HEK293 (cell line): ENCODE results near the gene CD300LG.

ENCODE experiments used
- ATF2 ChIP-seq: fragments of 450-650 bp; formaldehyde crosslinking; IDR thresholded peaks from 2 replicates; pipeline ENCODE4 v1.5.1; 2016; ENCODE audit warnings: missing biosample characterization, missing genetic modification characterization, low read depth
- CTCF ChIP-seq: fragments of 450-650 bp; formaldehyde crosslinking; IDR thresholded peaks from 2 replicates; pipeline ENCODE4 v1.5.1; 2016; ENCODE audit warnings: missing biosample characterization, missing genetic modification characterization
- GLIS1 ChIP-seq: fragments of 450-650 bp; formaldehyde crosslinking; IDR thresholded peaks from 2 replicates; pipeline ENCODE4 v1.5.1; 2016; ENCODE audit warnings: missing biosample characterization, missing genetic modification characterization
- HOXA7 ChIP-seq: sonication (generic); formaldehyde crosslinking; IDR thresholded peaks from 2 replicates; pipeline ENCODE4 v1.8.1; 2022; ENCODE audit warnings: missing genetic modification reagents, borderline replicate concordance
- INSM2 ChIP-seq: fragments of 450-650 bp; formaldehyde crosslinking; IDR thresholded peaks from 2 replicates; pipeline ENCODE4 v1.5.1; 2016; ENCODE audit warnings: missing biosample characterization, missing genetic modification characterization
- REPIN1 ChIP-seq: fragments of 450-650 bp; formaldehyde crosslinking; IDR thresholded peaks from 2 replicates; pipeline ENCODE4 v1.5.1; 2017; ENCODE audit warnings: missing biosample characterization, missing genetic modification characterization, low read depth
- YY2 ChIP-seq: fragments of 450-650 bp; formaldehyde crosslinking; IDR thresholded peaks from 2 replicates; pipeline ENCODE4 v1.5.1; 2016; ENCODE audit warnings: missing biosample characterization, missing genetic modification characterization
- ZBTB11 ChIP-seq: fragments of 450-650 bp; formaldehyde crosslinking; conservative IDR thresholded peaks from 2 replicates; pipeline ENCODE4 v1.5.1; 2016; ENCODE audit warnings: low read depth, missing biosample characterization, missing genetic modification characterization
- ZBTB21 ChIP-seq: fragments of 450-650 bp; formaldehyde crosslinking; IDR thresholded peaks from 2 replicates; pipeline ENCODE4 v1.5.1; 2017; ENCODE audit warnings: missing biosample characterization, missing genetic modification characterization
- ZFHX2 ChIP-seq: fragments of 450-650 bp; formaldehyde crosslinking; conservative IDR thresholded peaks from 2 replicates; pipeline ENCODE4 v1.5.1; 2016; ENCODE audit warnings: missing biosample characterization, missing genetic modification characterization
- ZNF10 ChIP-seq: fragments of 450-650 bp; formaldehyde crosslinking; IDR thresholded peaks from 2 replicates; pipeline ENCODE4 v1.5.1; 2017; ENCODE audit warnings: missing biosample characterization, missing genetic modification characterization
- ZNF114 ChIP-seq: fragments of 450-650 bp; formaldehyde crosslinking; IDR thresholded peaks from 2 replicates; pipeline ENCODE4 v1.5.0; 2017; ENCODE audit warnings: missing biosample characterization, missing genetic modification characterization
- ZNF18 ChIP-seq: fragments of 450-650 bp; formaldehyde crosslinking; IDR thresholded peaks from 2 replicates; pipeline ENCODE4 v1.5.1; 2016; ENCODE audit warnings: missing biosample characterization, missing genetic modification characterization
- ZNF350 ChIP-seq: fragments of 450-650 bp; formaldehyde crosslinking; IDR thresholded peaks from 2 replicates; pipeline ENCODE4 v1.5.0; 2017; ENCODE audit warnings: missing biosample characterization, mild to moderate bottlenecking, missing genetic modification characterization
- ZNF394 ChIP-seq: fragments of 450-650 bp; formaldehyde crosslinking; IDR thresholded peaks from 2 replicates; pipeline ENCODE4 v1.5.1; 2016; ENCODE audit warnings: missing biosample characterization, missing genetic modification characterization, mild to moderate bottlenecking, moderate library complexity, borderline replicate concordance
- ZNF518A ChIP-seq: fragments of 450-650 bp; formaldehyde crosslinking; conservative IDR thresholded peaks from 2 replicates; pipeline ENCODE4 v1.5.1; 2016; ENCODE audit warnings: low read depth, missing biosample characterization, missing genetic modification characterization
- ZNF544 ChIP-seq: fragments of 450-650 bp; formaldehyde crosslinking; IDR thresholded peaks from 2 replicates; pipeline ENCODE4 v1.5.0; 2017; ENCODE audit warnings: missing biosample characterization, missing genetic modification characterization
- ZNF558 ChIP-seq: fragments of 450-650 bp; formaldehyde crosslinking; IDR thresholded peaks from 2 replicates; pipeline ENCODE4 v1.5.1; 2016; ENCODE audit warnings: missing biosample characterization, missing genetic modification characterization
- ZNF571 ChIP-seq: fragments of 450-650 bp; formaldehyde crosslinking; IDR thresholded peaks from 2 replicates; pipeline ENCODE4 v1.5.0; 2017; ENCODE audit warnings: missing biosample characterization, missing genetic modification characterization
- ZNF843 ChIP-seq: fragments of 450-650 bp; formaldehyde crosslinking; IDR thresholded peaks from 2 replicates; pipeline ENCODE4 v1.5.1; 2016; ENCODE audit warnings: missing biosample characterization, missing genetic modification characterization
- ZSCAN18 ChIP-seq: fragments of 450-650 bp; formaldehyde crosslinking; IDR thresholded peaks from 2 replicates; pipeline ENCODE4 v1.5.1; 2016; ENCODE audit warnings: missing biosample characterization, missing genetic modification characterization

CD300LG gene

GRCh38 chr17:43905985-43906852 lies 59.2 kb downstream of the CD300LG start (continued):
- TF ChIP-seq ZNF518A (tag by site-specific recombination) (no peak), ATF2 (tag by site-specific recombination) (peak; percentile 87), GLIS1 (tag by site-specific recombination) (peak; percentile 51), HOXA7 (CRISPR knock-in tag) (no peak), ZNF571 (no peak), CTCF (tag by site-specific recombination) (no peak), ZNF558 (no peak), ZNF18 (tag by site-specific recombination) (no peak), ZNF350 (tag by site-specific recombination) (no peak), ZBTB11 (no peak), ZSCAN18 (tag by site-specific recombination) (no peak), ZNF10 (tag by site-specific recombination) (no peak), ZNF114 (no peak), YY2 (0 out of 2 replicates have a peak, but pooled peaks have one; percentile 15), ZBTB21 (tag by site-specific recombination) (peak; percentile 68; the same call in 1 of the 2 replicates), REPIN1 (tag by site-specific recombination) (0 out of 2 replicates have a peak, but pooled peaks have one; percentile 39), ZNF394 (tag by site-specific recombination) (peak; percentile 31; the same call in 1 of the 2 replicates), ZFHX2 (tag by site-specific recombination) (peak; percentile 58), ZNF544 (tag by site-specific recombination) (no peak; the same call in 1 of the 2 replicates), INSM2 (0 out of 2 replicates have a peak, but pooled peaks have one; percentile 23), ZNF843 (0 out of 2 replicates have a peak, but pooled peaks have one; percentile 17)
